ENCODE data around the gene TMEM117.
A peak's percentile ranks its signal among the peaks of the same experiment; 100 is the strongest.
"Not testable (repeated sequence)": the region's sequence is repeated elsewhere in the genome, so short reads cannot be mapped to it uniquely, and the experiment has no call there.

TMEM117 gene

DNA sequence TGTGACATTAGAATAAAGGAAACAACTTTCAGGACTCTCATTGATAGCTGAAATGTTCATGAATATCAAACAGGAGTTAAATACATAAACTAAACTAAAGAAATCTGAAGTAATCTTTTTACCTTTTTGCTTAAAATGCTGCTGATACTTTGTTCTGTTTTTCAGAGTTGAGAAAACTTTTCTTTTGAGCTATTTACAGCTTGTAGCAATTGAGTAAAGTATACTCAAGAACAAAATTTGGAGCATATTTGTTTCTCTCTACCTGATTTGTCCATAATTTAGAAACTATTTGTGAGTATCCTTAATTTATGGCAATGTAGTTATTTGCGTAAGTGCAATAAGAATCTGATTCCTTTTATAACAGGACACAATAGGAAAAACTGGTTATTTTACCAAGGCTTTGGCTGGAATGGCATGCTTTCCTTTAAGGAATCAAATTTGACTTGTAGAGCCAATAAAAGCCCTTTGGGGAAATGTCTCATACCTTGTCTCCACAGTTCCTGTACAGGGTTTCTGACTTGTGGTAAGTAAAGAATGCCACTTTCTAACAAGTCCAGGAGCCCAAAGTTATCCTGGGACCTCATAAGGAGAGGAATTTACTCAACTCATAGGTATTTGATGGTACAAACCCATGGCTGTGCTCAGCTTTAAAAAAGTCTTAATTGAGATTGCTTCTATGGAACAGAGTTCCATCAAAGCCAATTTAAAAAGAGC, 195.7 kb downstream of the TMEM117 start:
- DNase-seq: no peak

DNA sequence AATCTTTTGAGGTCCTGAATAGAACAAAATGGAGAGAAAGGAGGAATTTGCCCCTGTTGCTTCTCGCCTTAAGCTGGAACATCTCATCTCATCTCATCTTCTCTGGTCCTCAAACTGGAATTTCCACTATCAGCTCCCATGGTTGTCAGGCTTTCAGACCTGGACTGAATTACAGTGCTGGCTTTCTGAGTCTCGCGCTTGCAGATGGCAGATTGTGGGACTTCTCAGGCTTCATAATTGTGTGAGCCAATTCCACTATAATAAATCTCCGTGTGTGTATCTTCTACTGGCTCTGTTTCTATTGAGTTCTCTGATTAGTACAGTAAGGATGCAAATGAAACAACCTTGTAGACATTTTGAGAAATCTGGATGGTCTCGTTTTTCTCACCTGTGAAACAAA, 199.0 kb downstream of the TMEM117 start:
- DNase-seq: no peak

DNA sequence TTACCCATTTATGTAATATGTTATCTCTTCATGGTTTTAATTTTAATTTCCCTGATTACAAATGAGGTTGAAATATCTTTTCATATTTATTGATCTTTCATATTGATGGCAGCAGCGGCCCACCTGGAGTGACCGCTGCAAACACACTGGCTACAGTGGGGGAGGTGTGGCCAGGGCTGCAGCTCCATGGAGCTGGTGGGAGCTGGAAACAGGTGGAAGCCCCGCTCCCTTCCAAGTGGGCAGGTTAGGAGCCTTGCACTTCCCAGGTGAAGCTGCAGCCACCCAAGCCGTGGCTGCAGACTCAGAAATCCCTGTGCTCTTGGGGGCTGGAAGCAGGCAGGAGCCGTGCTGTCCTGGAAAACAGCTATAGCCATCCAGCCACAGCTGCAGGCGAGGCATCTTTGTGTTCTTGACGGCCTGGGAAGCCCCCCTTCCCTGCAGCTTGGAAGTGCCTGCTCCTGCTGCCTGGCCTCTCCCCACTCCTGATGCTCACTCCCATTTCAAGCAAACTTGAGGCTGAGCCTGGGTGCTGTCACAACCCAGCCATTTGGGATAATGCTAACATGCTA, 201.1 kb downstream of the TMEM117 start:
- DNase-seq: no peak

DNA sequence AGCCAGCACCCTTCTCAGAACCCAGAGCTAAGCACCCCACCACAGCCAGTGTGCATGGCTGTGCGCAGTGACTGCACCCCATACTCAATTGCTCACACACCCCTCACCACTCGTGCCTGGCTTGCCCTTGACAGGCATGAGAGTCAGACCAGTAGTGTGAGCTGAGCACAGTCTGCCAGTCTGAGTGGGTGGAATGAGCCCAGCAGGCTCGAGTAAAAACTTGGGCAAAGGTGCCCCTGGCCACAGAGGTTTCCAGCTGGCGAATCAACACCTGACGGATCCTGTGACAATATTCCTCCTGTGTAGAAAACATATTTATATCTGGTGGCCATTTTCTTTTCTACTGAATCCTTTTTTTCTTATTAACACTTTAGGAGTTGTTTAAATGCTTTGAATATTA, 202.5 kb downstream of the TMEM117 start:
- no peak for DNase-seq

DNA sequence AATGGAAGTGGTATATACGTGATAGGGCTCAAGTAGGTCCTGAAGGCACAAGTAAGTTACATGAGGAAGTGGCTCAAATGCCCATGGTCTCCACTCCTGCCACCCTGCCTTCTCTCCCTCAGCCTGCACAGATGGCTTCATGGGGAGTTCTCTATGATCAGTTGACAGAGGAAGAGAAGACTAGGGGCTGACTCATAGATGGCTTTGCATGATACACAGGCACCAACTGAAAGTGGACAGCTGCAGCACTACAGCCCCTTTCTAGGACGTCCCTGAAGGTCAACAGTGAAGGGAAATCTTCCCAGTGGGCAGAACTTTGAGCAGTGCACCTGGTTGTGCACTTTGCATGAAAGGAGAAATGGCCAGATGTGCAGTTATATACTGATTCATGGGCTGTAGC, 208.6 kb downstream of the TMEM117 start:
- not testable (repeated sequence) for DNase-seq

DNA sequence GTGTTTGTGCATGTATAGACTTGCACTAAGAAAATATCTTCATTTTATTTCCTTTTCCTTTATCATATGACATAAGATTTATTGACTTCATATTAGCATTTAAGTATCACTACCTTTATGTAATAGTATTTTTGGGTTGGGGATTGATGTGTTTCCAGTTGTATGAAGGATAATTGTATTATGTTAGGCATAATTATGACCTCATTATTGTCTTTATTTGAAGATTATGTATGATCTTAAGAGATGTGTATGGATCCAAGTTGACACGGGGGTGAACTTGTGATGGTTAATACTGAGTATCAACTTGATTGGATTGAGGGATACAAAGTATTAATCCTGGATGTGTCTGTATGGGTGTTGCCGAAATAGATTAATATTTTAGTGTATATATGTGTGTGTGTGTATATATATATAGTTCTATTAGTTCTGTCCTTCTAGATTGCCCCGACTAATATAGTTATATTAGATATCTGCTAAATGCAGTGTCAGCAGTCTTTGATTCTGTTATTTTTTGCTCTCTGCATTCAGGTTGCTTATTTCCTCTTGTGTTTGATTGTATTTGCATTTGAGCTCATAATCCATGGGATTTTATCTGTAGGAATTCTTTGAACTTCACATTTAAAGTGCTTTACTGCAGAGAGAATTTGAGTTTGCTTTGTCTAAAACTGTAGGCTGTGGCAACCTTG, 211.0 kb downstream of the TMEM117 start:
- no peak for DNase-seq

DNA sequence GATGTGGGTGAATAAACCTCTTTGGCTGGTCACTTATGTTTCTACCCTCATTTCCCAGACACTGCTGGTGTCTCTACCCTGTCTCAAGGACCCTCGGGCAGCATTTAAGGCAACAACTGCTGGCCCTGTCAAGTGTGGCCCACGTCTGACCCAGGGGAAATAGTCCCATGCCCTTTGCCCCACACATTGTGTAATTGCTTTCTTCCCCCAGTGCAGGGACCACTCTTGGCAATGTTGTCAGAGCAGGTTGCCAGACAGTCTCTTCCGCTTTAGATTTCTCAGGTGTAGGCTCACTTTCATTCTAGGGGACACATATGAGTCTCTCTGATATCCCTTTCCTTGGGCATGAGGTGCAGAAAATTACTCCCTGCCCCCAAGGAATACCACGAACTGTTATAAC, 216.7 kb downstream of the TMEM117 start:
- DNase-seq: no peak

DNA sequence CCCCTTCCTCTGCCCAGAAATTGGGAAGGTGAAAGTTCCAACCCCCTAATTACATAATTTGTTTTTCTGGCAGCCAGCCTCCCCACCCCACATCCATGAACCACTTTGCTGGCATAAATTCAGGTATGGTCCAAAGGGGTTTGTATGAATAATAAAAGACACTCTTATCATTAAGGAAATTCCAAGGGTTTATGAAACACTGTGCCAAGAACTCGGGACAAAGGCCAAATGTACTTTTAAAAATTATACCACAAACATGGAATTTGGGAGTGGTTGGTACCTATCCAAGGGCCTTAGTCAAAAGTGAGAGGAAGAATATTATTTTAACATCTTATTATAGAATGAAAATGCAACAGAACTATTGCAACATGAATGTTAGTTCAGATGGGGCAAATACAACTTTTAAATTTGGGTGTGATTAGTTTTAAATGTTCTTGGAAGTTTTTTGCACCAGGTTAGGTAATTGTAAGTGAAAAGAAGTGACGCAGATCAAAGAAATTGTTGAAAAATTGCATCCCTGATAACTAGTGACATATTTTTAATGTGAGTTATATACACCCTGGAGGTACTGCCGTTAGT, 217.8 kb downstream of the TMEM117 start:
- DNase-seq: no peak

DNA sequence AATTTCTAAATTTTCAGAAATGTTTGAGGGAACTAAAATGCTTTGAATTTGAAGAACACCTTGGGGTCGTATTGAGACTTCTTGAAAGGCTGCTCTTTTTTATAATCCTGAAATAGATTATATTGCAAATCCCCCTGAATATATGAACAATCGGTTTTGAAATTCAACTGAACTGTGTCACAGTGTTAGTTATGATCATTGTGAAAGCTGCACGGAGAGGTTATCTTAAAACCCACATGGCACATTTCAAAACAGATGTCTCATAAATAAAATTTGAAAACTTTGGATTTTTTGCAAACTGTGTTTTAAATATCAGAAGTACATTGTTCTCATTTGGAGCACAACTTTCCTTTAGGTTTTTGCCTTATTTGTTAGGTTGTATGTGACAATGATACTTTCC, 218.4 kb downstream of the TMEM117 start:
- DNase-seq: no peak

DNA sequence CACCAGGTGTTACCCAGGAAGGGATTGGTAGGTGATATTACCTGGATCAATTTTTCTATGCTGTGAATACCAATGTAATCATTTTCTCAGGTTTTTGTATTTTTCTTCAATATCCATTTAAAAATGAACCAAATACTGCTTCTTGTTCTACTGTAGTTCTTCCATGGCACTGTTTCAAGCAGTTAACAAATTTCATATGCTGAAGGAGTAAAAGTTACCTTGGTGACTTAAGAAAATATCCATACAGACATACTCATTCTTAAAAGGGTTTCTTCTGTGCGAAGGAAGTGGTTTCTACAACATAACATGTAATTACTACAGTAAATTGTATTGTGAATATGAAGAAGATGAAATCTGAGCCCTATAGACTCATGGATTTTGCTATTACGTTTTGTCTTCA, 222.5 kb downstream of the TMEM117 start:
- DNase-seq: no peak

DNA sequence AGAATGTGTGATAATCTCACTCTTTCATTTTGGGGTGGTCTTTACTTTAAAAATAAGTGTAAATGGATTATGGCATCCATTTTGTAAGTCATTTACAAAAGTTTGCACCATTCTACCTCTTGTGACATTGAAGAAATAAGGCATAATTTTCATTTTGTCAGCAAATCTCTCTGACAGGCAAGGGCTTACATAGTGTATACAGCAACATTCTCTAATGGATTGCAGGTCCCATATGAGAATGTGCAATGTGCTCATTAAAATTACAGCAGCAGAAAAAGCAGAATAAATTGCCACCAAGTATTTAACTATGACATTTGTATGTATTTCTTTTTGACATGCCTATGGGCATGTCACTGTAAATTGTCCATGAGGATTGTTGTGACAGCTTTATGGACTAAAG, 223.6 kb downstream of the TMEM117 start:
- DNase-seq: no peak

DNA sequence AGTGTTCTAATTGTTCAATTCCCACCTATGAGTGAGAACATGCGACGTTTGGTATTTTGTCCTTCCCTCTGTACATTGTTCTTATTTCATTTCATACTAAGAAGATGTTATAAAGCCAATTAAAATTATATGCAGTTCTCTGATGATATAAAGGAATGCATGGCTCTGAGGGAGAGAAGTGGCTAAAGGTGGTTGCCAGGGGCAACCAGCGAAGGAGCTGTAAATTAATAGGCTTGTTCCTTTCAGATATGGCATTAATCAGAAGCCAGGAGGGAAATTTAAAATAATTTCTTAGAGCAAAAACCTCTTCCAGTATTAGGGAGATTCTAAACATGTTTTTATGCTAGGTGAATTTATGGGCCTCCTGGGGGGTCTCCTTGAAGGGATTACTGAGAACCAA, 227.8 kb downstream of the TMEM117 start:
- no peak for DNase-seq

DNA sequence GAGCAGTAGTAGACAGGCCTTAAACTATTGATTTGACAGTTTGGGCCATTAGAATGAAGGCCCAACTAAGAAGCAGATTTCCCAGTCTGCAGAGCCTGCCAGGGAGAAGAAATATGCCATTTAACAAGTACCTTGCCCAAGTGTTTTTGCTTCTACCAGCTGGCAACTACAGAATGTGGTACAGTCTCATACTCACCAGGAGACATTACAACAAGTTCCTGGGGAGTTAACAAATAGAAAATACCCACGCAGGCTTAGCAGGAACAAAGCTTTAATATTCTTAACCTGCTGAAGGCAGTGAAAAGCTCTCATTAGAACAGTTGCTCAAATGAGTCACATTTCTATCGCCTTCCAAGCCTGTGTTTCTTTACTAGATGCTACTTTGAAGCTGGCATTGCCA, 241.0 kb downstream of the TMEM117 start:
- DNase-seq: no peak

DNA sequence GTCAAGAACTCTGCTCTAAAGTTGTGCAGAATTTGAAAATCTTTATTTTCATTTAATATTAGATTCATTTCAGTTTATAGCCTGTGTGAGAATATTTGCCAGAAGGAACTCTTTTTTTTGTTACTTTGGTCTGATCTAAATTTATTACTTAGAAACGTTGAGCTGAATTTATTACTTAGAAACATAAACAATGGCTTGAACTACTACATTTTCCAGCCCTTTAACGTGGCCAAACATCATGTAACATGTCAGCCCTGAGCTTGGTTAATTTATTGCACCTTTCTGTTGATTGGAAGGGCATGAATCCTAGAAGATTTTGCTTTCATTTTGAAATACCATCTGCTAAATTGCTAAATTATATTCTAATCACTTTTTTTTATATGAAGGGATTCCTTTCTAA, 241.4 kb downstream of the TMEM117 start:
- DNase-seq: no peak

DNA sequence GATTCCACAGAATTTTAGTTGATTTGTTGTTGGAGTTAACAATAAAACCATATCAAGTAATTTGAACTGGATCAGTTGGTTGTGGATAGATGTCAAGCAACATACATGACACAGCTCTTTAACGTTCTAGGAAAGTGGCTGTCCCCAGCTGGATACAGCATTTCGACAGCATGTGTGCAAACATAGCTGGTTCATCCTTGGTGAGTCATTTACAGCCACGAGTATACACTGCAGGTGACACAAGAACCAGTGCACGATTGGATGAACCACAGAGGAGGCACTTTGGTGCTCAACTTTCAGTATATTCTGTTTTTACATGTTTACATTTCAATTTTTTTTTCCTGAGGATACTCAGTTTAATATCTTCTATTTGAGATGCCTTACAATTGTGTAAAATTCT, 242.4 kb downstream of the TMEM117 start:
- DNase-seq: no peak

DNA sequence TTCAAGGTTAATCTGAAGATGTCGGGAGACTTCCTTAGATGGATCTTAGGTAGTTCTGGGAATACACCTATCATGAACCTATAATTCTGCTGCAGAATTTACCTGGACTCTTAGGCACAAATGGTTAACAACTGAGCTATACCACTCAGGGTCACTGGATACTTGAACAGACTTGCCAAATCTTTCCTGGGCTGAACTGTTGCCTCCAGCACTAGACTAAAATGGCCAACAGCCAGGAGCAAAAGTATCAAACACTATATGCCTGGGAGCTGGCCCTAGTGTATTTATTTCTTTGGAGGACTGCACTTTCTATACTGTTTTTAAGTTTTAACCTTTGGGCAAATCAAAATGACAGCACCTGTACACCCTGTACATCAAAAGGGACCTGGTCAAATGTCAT, 252.8 kb downstream of the TMEM117 start:
- no peak for DNase-seq

DNA sequence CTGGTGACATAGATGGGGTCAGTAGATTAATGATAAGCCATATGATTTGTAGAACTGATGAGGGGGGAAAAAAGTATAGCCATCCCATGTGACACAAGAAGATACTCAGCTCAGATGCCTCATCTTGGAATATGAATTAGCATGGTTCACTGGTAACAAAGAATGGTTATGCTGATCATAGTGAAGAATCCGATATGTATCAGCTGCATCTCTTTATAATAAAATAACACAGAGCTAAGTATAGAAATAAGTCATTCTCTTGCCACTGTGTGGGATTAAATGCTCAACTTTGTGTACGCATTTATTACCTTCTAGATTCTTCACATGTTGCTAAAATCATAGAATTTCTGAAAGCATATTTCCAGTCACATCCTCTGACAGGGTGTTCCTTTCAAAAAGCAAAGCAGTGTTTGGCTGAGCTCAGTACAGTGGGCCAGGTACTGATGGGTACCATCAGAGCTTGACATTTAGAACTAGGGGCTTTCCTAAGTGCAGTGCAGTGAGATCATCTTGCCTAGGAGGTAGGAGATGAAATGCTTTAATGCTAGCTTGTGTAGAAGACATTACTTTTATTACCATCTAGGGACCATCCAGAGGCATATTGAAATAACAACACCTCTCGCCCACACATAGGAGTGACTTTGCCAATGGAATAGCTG, 256.2 kb downstream of the TMEM117 start:
- DNase-seq: no peak

DNA sequence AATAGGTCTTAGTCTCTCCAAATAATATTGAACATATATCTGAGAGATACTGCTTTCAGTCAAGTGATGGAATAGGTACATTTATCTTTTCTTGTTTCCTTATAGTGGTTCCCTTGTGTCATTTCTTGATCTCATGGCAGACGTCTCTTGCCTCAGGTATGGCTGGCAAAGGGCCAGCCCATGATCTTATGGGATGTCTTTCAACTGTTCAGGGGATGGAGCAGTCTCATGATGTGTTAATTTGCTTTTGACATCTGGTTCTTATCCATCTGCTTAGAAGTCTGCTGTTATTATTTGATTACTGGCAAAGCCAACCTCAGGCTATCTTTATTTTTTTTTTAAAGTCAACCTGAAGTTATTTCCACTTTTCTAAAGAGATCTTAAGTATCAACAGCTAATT, 262.9 kb downstream of the TMEM117 start:
- DNase-seq: peak; percentile 37

DNA sequence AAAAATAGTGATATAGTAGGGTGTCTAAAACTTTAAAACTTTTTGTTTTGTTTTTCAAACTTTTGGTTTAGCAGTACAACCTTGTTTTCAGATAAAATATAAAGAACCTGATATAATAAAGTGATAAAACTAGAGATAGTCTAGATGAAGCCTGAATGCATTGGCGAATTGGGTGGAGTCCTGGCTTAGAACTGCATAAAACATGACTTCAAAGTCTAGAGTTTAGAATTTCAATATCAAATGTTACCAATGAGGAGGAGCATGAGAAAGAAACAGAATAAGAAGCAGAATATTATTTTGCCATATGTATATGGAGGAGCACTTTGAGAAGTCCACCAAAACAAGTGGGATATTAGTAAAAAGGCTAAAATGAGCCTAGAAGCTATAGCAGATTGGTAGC, 263.6 kb downstream of the TMEM117 start:
- no peak for DNase-seq

DNA sequence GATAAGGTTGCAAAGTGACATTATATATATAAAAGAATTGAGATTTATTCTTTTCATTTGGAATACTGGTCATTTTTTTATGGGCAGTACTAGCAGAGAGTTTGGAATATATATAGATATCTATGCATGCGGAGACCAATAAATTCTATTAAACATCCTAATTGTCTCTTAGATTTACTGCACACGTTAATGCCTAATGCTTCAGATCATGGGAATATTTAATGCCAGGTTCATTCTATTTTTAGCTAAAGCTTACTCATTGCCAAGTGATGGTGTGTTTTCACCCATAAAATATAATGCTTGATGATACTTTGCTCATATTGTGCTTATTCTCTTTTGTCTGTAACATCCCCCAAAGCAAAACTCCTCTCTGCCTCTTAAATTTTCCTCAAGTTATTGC, 264.4 kb downstream of the TMEM117 start:
- no peak for DNase-seq

DNA sequence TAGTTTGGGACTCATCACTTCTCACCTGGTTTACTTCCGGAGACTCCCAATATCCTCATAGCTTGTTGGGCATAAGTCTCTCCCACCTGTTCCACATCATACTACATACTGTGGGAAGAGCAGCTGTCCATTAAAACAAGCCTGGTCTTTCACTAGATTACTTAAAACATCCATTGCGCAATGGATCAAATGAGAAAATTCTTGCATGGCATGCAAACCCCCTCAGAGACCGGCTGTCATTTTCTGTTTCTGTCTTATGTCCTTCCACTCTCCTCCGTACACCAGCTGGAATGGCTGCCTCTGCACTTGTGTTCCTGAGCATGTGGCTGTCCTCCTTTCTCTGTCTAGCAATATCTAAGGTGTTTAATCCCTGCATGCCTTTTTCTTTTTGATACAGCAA, 265.6 kb downstream of the TMEM117 start:
- DNase-seq: no peak

DNA sequence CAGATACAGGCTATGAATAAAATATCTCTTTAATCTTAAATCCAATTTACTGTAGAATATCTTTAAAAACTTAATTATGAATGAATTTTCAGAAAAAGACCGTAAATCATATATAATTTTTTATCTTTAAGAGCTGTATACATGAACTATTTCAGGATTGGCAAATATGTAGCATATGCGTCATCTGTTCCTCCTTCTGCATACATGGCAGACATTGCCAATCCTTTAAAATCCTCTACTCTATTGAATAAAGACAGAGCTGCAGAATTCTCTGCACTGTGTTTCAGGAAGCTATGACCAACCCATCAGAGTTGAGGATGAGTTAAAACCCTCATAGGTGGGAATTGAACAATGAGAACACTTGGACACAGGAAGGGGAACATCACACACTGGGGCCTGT, 279.0 kb downstream of the TMEM117 start:
- no peak for DNase-seq

DNA sequence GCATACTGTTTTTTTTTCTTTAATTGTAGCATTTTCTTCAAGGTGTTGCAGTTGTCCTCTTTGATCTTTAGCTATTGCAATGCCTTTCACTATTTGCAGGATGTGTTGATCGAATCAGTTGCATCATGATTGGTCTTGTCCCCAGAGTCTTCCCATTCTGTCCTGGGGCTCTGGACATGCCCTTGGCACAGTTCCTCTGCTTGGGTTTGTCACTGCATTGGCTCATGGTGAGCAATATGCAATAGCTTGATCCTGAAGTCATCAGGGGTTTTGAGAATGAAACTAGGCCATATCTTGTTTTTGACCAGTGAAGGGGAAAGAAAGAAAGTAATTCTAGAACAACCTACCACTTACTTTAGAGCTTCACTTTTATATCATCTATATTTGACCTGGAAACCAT, 281.5 kb downstream of the TMEM117 start:
- no peak for DNase-seq

DNA sequence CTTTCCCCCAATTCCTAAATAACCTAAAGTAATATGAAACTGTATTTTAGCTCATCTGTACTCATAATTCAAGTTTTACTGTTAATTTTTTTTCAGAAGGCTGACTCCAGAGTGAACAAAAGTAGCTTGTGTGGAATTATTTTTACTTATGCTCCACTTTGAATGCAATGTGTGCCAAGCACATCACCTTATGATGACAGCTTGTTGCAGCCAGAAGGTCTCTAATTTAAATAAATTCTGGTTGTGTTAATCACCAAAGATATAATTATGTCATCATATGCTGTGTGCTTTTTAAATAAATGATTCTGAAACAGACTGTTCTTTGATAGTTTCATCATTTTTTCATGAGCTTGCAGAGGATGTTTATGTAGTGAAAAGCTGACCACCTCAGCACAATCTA, 283.1 kb downstream of the TMEM117 start:
- no peak for DNase-seq
